GM19438 (cell line): ENCODE measurements around the gene SLC17A1.

ENCODE experiments used
- ATAC-seq: cut with Tn5 transposase; IDR thresholded peaks from one replicate; pipeline ENCODE4 v1.9.1; 2021; ENCODE audit warnings: low read depth; ENCODE audit not compliant: unreplicated experiment

The SLC17A1 gene, protein sequence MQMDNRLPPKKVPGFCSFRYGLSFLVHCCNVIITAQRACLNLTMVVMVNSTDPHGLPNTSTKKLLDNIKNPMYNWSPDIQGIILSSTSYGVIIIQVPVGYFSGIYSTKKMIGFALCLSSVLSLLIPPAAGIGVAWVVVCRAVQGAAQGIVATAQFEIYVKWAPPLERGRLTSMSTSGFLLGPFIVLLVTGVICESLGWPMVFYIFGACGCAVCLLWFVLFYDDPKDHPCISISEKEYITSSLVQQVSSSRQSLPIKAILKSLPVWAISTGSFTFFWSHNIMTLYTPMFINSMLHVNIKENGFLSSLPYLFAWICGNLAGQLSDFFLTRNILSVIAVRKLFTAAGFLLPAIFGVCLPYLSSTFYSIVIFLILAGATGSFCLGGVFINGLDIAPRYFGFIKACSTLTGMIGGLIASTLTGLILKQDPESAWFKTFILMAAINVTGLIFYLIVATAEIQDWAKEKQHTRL

DNA sequence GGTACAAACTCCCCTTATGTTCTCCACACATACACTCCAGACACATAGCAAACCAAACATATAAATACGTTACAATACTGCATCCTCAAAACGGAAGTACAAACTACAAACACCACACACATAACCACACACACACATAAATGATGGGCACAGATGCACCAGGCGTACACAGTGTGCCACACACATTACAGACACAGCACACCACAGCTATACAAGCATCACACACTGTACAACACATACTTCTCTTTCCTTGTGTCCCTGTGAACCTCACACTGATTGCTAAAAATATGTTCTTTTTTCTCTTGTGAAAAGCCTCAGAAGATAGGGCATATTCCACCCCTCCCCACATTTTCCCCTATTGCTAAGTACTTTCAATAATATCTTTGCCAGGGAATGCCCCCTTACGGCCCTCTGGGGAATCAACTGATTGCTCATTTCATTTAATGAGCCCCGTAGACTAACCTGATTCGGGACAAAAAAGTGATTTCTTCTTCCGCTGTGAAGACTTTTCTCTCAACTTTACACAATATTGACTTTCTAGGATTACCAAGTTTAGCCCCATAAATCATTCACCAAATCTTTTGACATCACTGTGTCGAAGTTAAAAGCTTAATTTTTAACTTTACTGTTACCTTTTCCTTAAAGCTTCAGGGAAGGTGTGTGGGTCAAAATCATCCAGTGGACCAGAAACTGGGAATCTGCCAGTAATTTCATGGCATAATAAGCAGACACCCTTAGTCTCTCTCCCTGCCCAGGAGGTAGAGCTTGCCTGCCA is at the start of gene SLC17A1:
TSS of gene SLC17A1 (minus strand) at position 521 of the 775 bp plus-strand sequence. CDS start 1,495 bp downstream, outside the sequence.
- ATAC-seq, result no peak

DNA sequence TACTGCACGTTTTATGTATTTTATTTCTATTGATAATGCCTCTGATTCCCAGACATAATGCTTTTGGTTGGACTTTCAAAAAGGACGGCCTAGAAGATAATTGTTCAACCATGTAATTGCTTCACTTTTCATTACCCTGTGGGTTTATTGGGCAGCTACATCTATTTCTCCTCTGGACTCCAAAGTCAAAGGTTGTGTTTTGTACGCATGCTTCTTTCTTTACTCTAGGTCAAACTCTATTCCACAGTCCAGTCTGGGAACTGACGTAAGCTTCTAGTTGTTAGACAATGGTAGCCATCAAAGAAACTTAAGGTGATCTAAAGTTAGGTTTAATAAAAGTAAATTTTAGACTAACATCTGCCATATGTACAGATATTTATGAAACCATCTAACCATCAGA is 48.7 kb upstream of the SLC17A1 start:
- no peak for ATAC-seq

DNA sequence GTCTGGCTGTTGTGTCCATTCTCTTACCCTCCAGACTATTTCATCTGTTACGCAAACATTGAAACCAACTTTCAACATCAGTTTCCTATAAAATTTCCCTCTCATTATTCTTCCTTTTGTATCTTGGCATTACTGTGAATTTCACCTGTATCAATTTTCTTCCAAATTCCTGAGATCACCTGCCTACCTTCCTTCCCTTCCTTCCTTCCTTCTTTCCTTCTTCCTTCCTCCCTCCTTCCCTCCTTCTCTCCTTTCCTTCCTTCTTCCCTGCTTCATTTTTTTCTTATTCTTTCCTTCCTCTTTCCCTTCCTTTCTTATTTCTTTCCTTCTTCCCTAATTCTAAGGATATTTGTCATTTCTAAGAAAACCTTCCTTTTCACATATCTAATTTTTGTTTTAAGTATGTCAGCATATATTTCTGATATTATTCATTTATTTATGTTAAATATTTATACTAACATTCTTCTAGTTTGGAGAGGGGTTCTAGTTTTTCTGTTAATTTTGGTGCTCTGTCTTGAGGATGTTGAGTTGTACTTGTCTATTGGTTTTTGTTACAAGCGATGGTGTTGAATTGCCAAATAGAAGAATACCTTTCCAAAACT is 47.0 kb upstream of the SLC17A1 start:
- ATAC-seq, result no peak

DNA sequence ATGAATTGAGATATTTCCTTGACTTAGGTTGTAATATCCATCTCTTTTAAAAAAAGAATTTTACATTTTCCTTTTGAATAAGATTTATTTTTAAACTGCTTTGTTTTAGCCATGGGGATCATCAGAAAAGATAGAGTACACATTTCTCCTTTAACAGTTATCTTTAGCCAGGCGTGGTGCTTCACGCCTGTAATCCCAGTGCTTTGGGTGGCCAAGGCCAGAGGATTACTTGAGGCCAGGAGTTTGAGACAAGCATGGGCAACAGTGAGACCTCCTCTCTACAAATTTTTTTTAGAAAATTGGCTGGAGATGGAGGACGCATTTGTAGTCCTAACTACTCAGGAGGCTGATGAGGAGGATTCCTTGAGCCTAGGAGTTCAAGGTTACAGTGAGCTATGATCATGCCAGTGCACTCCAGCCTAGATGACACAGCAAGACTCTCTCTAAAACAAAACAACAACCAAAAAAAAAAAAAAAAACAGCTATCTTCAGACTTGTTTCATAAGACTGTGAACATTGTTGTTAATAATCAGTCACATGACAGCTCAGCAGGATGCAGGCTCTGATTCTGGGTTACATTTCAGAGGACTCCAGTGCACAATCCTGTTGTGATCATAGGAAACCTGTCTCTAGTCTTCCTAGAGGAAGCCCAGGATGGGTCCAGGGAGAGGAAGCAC is 44.2 kb upstream of the SLC17A1 start:
- ATAC-seq, result no peak

DNA sequence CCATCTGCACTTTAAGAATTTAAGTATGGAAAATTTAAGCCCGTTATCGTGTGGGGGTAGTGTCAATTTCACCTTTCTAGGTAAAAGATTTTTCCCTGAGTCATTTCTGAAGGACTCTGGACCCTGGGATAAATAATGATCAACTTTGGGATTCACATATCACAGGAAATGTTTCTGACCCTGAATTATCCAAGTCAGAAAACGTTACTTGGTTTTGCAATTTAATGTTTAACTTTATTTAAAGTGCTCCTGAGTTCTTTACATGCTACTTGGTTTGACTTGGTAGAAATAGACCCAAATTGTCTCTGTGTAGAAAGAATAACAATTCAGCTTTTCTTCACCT is 43.7 kb upstream of the SLC17A1 start:
- ATAC-seq, result no peak

DNA sequence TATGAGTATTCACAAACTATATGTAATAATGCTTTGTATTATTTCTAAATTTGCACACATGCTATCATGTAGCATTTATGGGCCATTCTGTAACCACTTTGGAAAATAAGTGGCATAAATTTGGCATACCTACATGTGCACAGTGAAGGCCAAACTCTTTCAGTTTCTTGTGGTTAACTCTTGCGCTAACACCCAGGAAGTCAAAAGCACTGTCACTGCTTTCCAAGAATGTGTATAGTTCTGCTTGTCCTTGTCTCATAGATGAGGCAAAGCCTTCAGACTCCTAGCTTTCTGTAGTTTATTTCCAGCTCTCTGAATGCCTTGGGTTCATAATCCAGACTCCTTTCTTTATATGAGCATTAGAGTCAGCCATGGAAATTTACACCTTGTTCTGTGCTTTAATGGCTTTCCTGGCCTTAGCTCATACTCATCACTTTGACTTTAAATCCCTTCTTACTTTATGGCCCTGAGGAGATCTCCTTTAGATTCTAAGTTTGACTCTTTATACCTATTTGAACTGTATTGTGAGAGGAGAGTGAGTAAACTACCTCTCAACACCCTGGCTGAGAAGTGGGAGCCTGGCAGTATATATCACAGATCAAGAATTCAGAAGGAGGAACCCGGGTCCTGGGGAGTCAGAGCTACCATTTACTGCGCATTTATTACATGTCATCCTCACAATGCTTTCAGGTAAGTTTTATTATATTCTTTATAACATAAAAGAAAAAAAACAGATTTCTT is 43.1 kb upstream of the SLC17A1 start:
- no peak for ATAC-seq

DNA sequence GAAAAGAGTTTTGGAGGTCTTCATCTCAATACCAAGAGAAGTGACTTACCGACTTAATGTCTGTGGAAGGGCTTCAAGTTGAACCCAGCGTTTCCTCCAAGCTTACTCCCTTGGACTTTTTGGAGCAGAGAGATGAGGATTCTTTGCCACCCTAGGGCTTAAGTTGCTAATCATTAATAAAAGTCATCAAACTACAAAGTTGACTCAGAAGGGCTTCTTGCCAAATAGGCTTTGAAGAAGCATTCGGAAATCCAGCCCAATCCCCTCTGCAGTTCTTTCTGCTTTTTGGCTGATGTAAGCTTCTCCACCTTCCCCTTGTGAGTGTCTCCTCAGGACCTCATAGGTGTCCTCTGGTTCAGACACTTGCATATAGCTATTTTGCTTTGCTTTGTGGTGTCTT is 42.3 kb upstream of the SLC17A1 start, which contains the start of gene SLC17A3:
TSS of gene SLC17A3 (minus strand) at position 126 of the 400 bp plus-strand sequence. CDS start 5,856 bp downstream, outside the sequence.
- ATAC-seq, result no peak

DNA sequence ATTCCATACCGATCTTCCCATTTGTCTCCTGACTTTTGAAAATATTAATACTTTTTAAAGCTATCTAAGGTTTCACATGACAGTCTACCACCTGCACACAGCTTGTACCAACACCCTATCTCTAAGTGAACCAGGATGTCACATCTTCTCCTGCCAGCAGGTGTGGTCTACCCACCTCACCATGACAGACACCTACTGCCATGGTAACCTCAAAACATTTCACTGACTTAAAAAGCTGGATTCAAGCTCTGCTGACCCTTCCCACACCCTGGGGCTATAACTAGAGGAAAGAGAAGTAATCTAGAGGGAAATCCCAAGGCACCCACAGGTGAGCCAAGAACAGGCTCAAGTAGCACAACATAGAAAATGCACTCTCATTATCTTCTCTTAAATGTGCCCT is 41.0 kb upstream of the SLC17A1 start:
- ATAC-seq, result no peak

DNA sequence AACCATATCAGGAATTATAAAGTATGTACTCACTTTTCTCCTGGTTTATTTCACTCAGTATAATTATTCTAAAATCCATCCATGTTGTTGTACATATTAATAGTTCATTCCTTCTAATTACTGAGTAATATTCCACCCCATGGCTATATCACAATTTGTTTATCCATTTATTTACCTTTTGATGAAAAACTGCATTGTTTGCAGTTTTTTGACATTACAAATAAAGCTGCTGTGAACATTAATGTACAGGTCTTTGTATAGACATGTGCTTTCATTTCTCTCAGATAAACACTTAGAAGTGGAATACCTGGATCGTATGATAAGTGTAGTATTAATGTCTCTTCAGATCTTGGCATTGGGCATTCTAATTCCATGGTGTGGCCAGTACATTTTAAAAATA is 38.0 kb upstream of the SLC17A1 start:
- no peak for ATAC-seq

DNA sequence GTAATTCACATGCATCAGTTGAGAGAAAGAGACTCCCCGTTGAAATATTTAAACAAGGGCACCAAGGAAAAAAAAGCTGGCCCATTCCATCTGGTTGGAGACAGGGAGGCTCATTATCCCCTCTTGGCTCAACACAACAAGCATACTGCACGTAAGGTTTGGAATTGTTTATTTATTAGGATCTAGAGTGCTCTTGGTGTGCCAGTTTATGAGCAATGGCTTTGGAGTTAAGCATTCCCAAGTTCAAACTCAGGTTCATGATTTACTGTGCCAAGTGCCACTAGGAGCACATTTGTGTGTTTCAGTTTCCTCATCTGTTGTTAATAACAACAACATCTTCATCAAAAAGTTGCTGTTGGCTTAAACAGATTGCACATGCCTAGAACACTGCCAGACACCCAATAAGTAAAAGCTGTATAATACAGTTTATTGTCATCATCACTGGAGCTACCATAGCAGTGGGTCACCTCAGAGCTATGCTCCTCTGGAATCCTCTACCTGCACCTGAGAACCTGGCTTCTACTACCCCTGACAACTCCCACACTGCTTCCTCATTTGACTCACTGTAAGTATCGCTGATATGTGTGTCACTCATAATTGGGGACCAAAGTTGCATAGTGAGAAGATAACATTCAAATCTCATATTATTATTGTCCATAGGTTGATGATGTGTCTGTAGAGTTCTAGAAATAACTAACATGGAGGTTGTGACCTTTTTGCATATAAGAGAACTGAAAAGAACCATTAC is 36.8 kb upstream of the SLC17A1 start:
- no peak for ATAC-seq

DNA sequence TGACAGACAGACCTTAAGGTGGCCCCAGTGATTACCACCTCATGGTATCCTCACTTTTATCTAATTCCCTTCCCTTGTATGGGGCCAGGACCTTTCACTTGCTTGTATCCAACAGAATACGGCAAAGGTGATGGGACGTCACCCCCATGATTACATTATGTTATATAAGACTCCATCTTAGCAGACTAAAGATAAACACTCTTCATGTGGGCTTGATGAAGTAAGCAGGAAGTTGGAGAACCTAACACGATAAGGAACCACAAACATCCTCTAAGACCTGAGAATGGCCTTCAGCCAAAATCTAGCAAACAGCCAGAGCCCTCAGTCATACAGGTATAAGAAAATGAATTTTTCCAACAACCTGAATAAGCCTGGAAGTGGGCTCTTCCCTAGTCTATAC is 34.2 kb upstream of the SLC17A1 start:
- no peak for ATAC-seq

DNA sequence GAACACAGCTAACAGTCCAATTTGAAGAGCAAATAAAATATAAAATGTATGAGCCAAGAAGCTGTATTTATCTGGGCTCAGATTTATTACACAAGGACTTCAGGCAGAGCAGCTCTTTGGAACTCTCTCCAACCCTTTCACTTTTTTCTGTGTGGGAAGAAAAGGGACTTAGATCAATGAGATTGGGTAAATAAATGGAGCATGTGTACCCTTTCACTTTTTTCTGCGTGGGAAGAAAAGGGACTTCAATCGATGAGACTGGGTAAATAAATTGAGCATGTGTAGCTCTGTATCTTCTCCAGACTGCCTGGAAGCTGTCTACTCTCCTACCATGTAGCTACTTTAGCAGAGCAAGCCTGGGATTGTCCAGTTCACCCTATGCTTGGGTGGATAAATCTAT is 31.5 kb upstream of the SLC17A1 start:
- ATAC-seq, result no peak

DNA sequence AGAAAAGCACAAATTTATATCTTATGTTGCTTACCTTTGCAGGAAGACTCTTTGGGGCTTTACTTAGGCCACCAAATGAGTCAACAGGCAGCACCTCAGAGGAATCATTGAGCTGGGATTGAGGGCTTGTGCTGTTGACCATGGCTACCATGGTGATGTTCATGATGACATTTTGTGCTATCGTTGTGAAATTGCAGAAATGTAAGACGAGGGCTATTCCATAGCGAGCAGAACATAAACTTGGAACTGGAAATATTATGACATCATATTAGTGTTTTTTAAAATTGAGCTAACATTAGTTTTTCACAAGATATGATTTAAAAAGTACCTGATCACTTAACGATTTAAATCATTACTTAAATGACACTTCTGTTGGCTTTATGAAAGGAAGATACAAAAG is 30.3 kb upstream of the SLC17A1 start:
- ATAC-seq, result no peak

DNA sequence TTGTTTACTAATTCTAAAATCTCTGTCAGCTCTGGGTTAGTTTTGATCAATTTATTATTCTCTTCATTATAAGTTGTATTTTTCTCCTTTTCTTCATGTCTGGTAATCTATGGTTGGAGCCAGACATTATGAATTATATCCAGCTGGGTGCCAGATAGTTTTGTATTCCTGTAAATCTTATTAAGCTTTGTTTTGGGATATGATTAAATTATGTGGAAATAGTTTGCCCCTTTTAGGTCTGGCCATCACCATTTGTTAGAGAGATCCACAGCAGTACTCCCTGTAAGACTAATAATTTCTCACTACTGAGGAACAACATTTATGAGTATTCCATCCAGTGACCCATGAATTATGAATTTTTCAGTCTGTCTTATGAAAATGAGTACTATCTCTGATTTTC is 20.9 kb upstream of the SLC17A1 start:
- no peak for ATAC-seq

DNA sequence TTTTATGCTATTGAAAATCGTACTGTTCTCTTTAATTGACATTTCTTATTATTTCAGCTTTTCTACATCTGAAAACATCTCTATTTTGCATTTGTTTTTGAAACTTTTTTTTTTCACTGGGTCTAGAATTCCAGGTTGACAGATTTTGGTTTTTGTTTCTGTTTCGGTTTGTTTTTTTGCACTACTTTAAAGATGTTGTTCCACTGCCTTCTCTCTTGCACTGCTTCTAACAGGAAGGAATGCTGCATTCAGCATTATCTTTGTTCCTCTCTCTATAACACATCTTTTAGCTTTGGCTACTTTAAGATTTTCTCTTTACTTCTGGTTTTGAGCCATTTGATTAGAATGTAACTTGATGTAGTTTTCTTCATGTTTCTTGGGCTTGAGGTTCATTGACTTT is 20.1 kb upstream of the SLC17A1 start:
- ATAC-seq, result no peak

DNA sequence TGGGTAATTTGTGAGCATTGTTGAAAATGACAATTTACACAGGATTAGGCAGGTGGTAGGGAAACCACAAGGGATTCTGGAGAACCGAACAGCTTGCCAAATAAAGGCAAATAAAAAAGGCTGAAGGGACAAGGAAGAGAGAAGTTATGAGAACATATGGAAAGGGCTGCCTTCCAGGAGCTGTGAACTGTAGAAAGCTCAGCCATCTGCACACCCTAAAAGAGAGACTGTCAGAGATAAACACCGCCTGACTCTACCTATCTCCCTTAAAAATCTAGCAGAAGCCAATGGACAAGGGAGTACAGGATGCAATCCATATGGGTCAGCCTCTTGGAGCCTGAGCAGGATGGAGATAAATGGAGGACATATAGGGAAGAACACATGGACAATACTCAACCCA is 12.7 kb upstream of the SLC17A1 start:
- ATAC-seq, result no peak

DNA sequence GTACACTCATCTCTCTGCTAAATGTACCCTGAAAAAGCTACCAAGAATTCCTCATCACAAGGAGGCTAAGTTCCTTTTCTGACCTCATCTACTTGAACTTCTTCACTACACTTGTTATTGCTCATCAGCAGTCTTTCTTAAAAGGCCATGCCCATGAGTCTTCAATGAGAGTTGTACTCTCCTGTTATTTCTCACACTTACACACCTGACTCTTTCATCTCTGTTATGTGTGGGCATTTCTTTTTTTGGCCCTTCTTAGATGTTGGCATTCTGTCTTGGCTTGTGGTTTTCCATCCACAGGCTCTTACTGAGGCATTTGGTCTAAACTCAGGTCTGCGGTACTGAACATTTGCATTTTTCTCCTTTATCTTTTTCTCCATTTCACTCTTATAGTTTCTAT is 10.7 kb upstream of the SLC17A1 start:
- ATAC-seq, result no peak

DNA sequence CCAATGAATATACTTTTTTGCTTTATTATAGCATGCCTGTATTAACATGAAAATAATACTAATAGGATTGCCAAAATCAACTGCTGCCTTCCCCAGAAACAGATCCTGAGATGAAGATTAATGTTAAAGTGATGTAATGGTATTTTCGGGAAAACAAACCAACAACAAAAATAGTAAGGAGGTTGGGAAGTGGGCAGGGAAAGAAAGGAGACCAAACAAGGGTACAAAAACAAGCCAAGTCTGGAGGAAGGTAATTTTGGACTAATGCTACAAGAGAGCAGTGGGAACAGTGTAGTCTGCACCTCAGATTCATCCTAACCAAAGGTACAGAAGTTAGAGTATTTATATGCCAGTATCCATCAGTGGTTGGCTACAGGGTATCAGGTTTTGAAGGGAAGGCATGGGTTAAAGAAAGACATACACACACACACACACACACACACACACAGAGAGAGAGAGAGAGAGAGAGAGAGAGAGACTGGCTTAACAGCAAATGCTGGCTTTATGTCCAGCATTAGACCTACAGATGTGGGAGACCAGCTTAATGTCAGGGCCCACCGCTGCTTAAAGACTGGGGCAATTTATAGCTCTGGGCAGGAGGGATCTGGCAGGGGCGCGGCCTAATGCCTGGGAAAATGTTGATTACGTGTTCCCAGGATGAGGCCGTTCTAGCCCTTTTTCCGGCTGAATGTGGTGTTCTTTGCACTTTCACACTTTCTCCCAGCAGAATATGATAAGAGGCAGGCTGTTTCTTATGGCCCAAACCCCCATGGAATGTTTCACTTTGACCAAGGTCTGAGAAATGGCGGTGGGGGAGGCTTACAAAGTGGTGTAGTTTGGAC is 3.8 kb upstream of the SLC17A1 start:
- no peak for ATAC-seq

DNA sequence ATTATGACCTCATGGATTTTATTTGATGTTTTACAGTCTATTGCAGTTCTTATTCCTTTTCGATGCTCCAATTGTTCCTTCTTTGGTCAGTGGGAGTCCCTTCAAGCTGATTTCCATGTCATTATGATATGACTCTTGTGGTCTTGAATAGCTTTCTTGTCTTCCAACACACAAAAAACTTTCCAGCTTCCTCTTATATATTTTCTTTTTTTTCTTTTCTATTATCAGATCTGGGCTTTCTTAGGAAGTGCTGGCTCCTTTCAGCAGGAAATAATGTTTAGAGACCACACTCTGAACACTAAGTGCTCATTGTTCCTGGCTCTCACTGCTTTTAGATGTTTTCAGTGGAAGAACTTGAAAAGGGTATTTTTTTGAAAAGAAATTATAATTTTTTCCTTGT is 3.1 kb upstream of the SLC17A1 start:
- ATAC-seq, result no peak
